ENCODE data around the gene EPAS1. TPM values are rescaled to one million over a fixed set of nuclear protein-coding genes. Genes with fewer than 3 reads are reported as not detected.

Gene EPAS1
- total RNA-seq, 1 experiment from 2014 or later = 146 TPM

- BruUV-seq (replicated peaks) = no TSS peak
- TF ChIP-seq, protein P1, sequence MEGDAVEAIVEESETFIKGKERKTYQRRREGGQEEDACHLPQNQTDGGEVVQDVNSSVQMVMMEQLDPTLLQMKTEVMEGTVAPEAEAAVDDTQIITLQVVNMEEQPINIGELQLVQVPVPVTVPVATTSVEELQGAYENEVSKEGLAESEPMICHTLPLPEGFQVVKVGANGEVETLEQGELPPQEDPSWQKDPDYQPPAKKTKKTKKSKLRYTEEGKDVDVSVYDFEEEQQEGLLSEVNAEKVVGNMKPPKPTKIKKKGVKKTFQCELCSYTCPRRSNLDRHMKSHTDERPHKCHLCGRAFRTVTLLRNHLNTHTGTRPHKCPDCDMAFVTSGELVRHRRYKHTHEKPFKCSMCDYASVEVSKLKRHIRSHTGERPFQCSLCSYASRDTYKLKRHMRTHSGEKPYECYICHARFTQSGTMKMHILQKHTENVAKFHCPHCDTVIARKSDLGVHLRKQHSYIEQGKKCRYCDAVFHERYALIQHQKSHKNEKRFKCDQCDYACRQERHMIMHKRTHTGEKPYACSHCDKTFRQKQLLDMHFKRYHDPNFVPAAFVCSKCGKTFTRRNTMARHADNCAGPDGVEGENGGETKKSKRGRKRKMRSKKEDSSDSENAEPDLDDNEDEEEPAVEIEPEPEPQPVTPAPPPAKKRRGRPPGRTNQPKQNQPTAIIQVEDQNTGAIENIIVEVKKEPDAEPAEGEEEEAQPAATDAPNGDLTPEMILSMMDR (IDR thresholded peaks at IDR 0.05; ENCODE audit: unreplicated experiment) = no peak
- H3K4me3 Mint-ChIP-seq (ENCODE audit: unreplicated experiment) = no peak overlapping the region
- intact Hi-C loops (cut with micrococcal nuclease) = no loop called here
- H3K27me3 Mint-ChIP-seq (ENCODE audit: insufficient read depth, unreplicated experiment) = no peaks in the 10 kb centered on the region
- CTCF ChIA-PET = no interaction called here
- DNase-seq (ENCODE audit: unreplicated experiment) = no peak
- H3K4me1 Mint-ChIP-seq (ENCODE audit: insufficient read depth, unreplicated experiment) = no peaks in the 10 kb centered on the region
- peaks cover 46% of the 10 kb centered on the region for H3K36me3 Mint-ChIP-seq (ENCODE audit: insufficient read depth, unreplicated experiment)
- POLR2A ChIA-PET = no interaction called here
- no peak overlapping the region for H3K27ac Mint-ChIP-seq (ENCODE audit: low read depth, unreplicated experiment)
- H3K9me3 Mint-ChIP-seq (ENCODE audit: unreplicated experiment) = no peaks in the 10 kb centered on the region
Measured at GRCh38 chr2:46351750-46352138, 54.5 kb downstream of the EPAS1 start.

DNA sequence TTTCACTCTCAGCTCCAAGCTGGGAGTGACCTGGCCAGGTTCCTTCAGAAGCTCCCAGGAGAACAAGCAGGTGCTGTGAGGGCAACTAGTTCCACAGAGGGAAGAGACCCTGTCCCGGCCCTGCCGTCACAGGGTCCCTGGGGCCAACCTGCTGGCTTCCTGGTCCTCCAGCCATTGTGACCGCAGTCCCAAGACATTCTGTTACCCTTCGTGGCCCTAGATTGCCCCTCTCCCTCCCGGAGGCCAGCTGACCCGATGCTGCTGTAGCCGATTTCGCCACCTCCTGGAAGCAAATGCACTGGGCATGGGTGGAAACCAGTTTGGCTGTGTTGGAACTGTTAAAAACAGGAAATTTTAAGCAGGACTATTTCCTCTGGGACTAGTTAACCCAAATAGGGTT is 55.4 kb downstream of the EPAS1 start:
- intact Hi-C loops (cut with micrococcal nuclease) = no loop called here
- Mint-ChIP-seq H3K9me3 (ENCODE audit: unreplicated experiment) (no peaks in the 10 kb centered on the region), H3K27ac (ENCODE audit: low read depth, unreplicated experiment) (no peak overlapping the region), H3K36me3 (ENCODE audit: insufficient read depth, unreplicated experiment) (peaks cover 48% of the 10 kb centered on the region), H3K27me3 (ENCODE audit: insufficient read depth, unreplicated experiment) (no peaks in the 10 kb centered on the region), H3K4me1 (ENCODE audit: insufficient read depth, unreplicated experiment) (no peaks in the 10 kb centered on the region), H3K4me3 (ENCODE audit: unreplicated experiment) (no peak overlapping the region)
- ChIA-PET POLR2A (interaction anchor here (0.6 to 0.7 kb wide), 2 partner anchors 15 to 60 kb away, joined by 3 to 4 read pairs; no protein-coding TSS in a partner anchor), CTCF (interaction anchor here (0.8 kb wide), 1 partner anchor 10 kb away, joined by 3 read pairs; no protein-coding TSS in a partner anchor)
- BruUV-seq (replicated peaks) = no TSS peak
- DNase-seq (ENCODE audit: unreplicated experiment) = no peak
- TF ChIP-seq, protein P1 (IDR thresholded peaks at IDR 0.05; ENCODE audit: unreplicated experiment) = no peak

DNA sequence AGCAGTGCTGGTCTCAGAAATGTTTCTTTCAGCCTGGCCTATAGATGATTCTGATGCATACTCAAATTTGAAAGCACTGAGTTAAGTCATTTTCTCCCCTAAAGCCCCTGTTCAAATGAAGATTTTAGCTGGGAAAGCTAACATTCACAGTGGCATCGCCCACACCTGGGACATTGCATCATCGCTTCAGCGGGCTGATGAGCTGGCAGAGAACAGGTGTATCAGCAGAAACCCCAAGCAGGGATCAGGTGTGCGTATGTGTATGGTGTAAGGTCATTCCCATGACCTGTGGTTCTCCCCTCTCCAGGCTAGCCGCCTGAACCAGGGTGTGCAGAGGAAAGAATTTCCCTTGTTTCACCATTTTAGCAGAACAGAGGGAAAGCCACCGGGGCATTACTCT is 56.3 kb downstream of the EPAS1 start:
- no peaks in the 10 kb centered on the region for H3K4me1 Mint-ChIP-seq (ENCODE audit: insufficient read depth, unreplicated experiment)
- DNase-seq (ENCODE audit: unreplicated experiment) = peak; percentile 50
- no peak overlapping the region for H3K4me3 Mint-ChIP-seq (ENCODE audit: unreplicated experiment)
- TF ChIP-seq, protein P1 (IDR thresholded peaks at IDR 0.05; ENCODE audit: unreplicated experiment) = no peak
- H3K9me3 Mint-ChIP-seq (ENCODE audit: unreplicated experiment) = no peaks in the 10 kb centered on the region
- peaks cover 53% of the 10 kb centered on the region for H3K36me3 Mint-ChIP-seq (ENCODE audit: insufficient read depth, unreplicated experiment)
- no peaks in the 10 kb centered on the region for H3K27me3 Mint-ChIP-seq (ENCODE audit: insufficient read depth, unreplicated experiment)
- H3K27ac Mint-ChIP-seq (ENCODE audit: low read depth, unreplicated experiment) = no peak overlapping the region
- ChIA-PET POLR2A (interaction anchor here (0.7 to 1.0 kb wide), 3 partner anchors 9 to 60 kb away, joined by 3 to 6 read pairs (median 4); partner anchors contain the start of gene EPAS1), CTCF (interaction anchor here (0.7 to 0.8 kb wide), 3 partner anchors 9 to 275 kb away, joined by 3 to 4 read pairs (median 3); no protein-coding TSS in a partner anchor)
- intact Hi-C loops (cut with micrococcal nuclease) = no loop called here
- BruUV-seq (replicated peaks) = no TSS peak

- no peaks in the 10 kb centered on the region for H3K9me3 Mint-ChIP-seq (ENCODE audit: unreplicated experiment)
- no peaks in the 10 kb centered on the region for H3K27me3 Mint-ChIP-seq (ENCODE audit: insufficient read depth, unreplicated experiment)
- no TSS peak for BruUV-seq (replicated peaks)
- DNase-seq (ENCODE audit: unreplicated experiment) = no peak
- intact Hi-C loops (cut with micrococcal nuclease) = no loop called here
- TF ChIP-seq, protein P1 (IDR thresholded peaks at IDR 0.05; ENCODE audit: unreplicated experiment) = no peak
- no peak overlapping the region for H3K27ac Mint-ChIP-seq (ENCODE audit: low read depth, unreplicated experiment)
- H3K36me3 Mint-ChIP-seq (ENCODE audit: insufficient read depth, unreplicated experiment) = peaks cover 49% of the 10 kb centered on the region
- POLR2A ChIA-PET = interaction anchor here (0.6 to 1.8 kb wide), 5 partner anchors 13 to 160 kb away, joined by 3 to 6 read pairs (median 4); no protein-coding TSS in a partner anchor
- H3K4me3 Mint-ChIP-seq (ENCODE audit: unreplicated experiment) = no peak overlapping the region
- H3K4me1 Mint-ChIP-seq (ENCODE audit: insufficient read depth, unreplicated experiment) = no peaks in the 10 kb centered on the region
- CTCF ChIA-PET = interaction anchor here (0.5 to 2.4 kb wide), 8 partner anchors 8 to 334 kb away, joined by 3 to 5 read pairs (median 4); partner anchors contain the start of gene EPAS1
Measured at GRCh38 chr2:46355756-46356155, 58.5 kb downstream of the EPAS1 start.
